Right cardiac atrium (tissue), 5 donors: Measurements from ENCODE around the gene ATP5IF1. TPM values are rescaled to one million over a fixed set of nuclear protein-coding genes. Genes with fewer than 3 reads are reported as not detected.

ENCODE experiments used
- ATAC-seq, 2 donors: fragments of 200-7000 bp; cut with Tn5 transposase; one replicate each; pipeline versions ENCODE4 v1.8.0 to v1.9.1; 2020; ENCODE audit warnings: moderate library complexity in 2 of 2, mild to moderate bottlenecking in 1 of 2
- DNase-seq, 3 donors: peaks; one replicate each; pipeline ENCODE4 v3.0.0-alpha.2; 2020
- H3K27ac ChIP-seq: one replicate; pipeline ENCODE4 v1.5.1; 2013; ENCODE audit warnings: mild to moderate bottlenecking, low read length, control low read depth, moderate library complexity
- H3K27me3 ChIP-seq: one replicate; pipeline ENCODE4 v1.6.1; 2013; ENCODE audit not compliant: control insufficient read depth, insufficient read depth
- H3K4me1 ChIP-seq: one replicate; pipeline ENCODE4 v1.6.1; 2013; ENCODE audit warnings: low read length; ENCODE audit not compliant: control insufficient read depth, insufficient read depth
- H3K4me3 ChIP-seq: one replicate; pipeline ENCODE4 v1.5.1; 2013; ENCODE audit warnings: low read length, control low read depth
- H3K9me3 ChIP-seq: one replicate; pipeline ENCODE4 v1.6.1; 2013; ENCODE audit warnings: low read length; ENCODE audit not compliant: control insufficient read depth
- whole genome bisulfite sequencing: extraction: QIAGEN DNeasy Blood & Tissue Kit; methylation state at CpG from one replicate; pipeline ENCODE4 v1.1.7; 2013; 5-methylcytosine and 5-hydroxymethylcytosine counted together
- intact Hi-C, 4 donors: fragments of 100-400 bp; cut with DNase I; formaldehyde crosslinking; loops; one replicate each; pipeline versions ENCODE4 v1.11.0 to v1.14.0; 2022 to 2023
- polyA plus RNA-seq: library from polyadenylated mRNA; stranded (reverse); fragments of 200-250 nt; gene quantifications from one replicate; pipeline ENCODE4 v1.2.3, GENCODE V29; 2013
- total RNA-seq, 4 donors: library from RNA; stranded (reverse); fragmentation: NEBNext Ultra II Directional; extraction: Animal tissue kit (Norgen Biotek cat#: 25700); gene quantifications; one replicate each; pipeline ENCODE4 v1.2.1, GENCODE V29; 2021
- donor health status: healthy with polysubstance abuse.
- donor health status: DM: no; HTN: yes; CAD: no.
- donor health status: DM: no; HTN: no; CAD: no.
- donor health status: DM: no; HTN: yes; CAD: no; lungs with severe emphysema.
- donor health status: DM: yes; HTN: yes; CAD: no.

The ATP5IF1 gene
- total and polyA plus RNA-seq, 5 donors, result 244 to 1,557 (median 458) TPM

DNA sequence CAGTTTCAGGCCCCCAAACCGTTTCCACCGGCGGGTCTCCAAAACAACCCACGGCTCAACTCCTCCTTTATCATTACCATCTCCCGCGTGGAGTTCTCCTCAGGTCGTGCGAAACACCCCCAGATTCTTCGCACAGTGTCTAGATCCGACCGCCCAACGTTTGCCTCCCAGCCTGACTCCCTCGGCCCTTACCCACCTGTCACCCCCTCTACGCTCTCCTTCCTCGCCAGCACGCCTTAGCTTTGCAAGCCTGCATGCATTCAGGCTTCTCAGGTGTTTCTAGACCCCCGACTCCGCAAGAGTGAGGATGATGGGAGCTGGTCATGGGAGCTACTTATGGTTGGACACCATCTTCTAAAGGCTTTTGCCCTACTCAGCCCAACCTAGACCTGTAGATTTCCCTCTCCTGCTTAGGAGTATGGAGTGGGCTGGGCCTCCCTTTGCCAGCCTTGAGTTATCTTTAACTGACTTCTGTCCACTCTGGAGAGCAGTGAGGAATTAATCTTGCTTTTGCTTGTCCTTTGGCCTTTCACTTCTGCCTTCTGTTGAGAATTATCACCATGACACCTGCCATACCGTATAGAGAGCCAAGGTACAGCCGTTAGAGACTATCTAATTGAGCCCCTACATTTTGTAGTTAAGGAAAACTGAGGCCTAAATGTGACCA, 865 bp downstream of the ATP5IF1 start:
- no peaks in the 10 kb centered on the region for H3K27me3 ChIP-seq
- WGBS, result 10% methylated on average over 20 of the region's 20 CpGs
- peak; percentile 1 to 8 for ATAC-seq
- H3K4me1 ChIP-seq, result peaks cover 8% of the 10 kb centered on the region
- no peak for DNase-seq
- intact Hi-C loops, result no loop called here
- no peaks in the 10 kb centered on the region for H3K9me3 ChIP-seq
- peak overlapping the region; percentile 70 for H3K4me3 ChIP-seq
- H3K27ac ChIP-seq, result peak overlapping the region; percentile 78

- H3K27ac ChIP-seq, result peak overlapping the region; percentile 39
- H3K27me3 ChIP-seq, result no peaks in the 10 kb centered on the region
- no peak for DNase-seq
- 53% methylated on average over 2 of the region's 2 CpGs for WGBS
- no peaks in the 10 kb centered on the region for H3K9me3 ChIP-seq
- ATAC-seq, result no peak
- peaks cover 5% of the 10 kb centered on the region for H3K4me1 ChIP-seq
- intact Hi-C loops, result no loop called here
- no peak overlapping the region for H3K4me3 ChIP-seq
These were observed 3.1 kb downstream of the ATP5IF1 start for GRCh38 chr1:28239004-28239403.

- DNase-seq (peak in 1 of 3 donors; percentile 46), ATAC-seq (no peak)
- intact Hi-C loops, result loop anchor here in 1 of 4 donors (10.0 kb wide), 1 partner anchor 85 kb away; the partner anchor contains the start of gene MED18
- no peaks in the 10 kb centered on the region for H3K27me3 ChIP-seq
- H3K27ac ChIP-seq, result no peak overlapping the region
- H3K4me1 ChIP-seq, result peaks cover 5% of the 10 kb centered on the region
- no peak overlapping the region for H3K4me3 ChIP-seq
- 93% methylated on average over 4 of the region's 4 CpGs for WGBS
- no peaks in the 10 kb centered on the region for H3K9me3 ChIP-seq
These were observed 4.1 kb downstream of the ATP5IF1 start for GRCh38 chr1:28240024-28240423.

GRCh38 chr1:28241638-28242241, 5.8 kb downstream of the ATP5IF1 start:
- H3K27ac ChIP-seq, result no peak overlapping the region
- 94% methylated on average over 10 of the region's 10 CpGs for WGBS
- peaks cover 5% of the 10 kb centered on the region for H3K4me1 ChIP-seq

DNA sequence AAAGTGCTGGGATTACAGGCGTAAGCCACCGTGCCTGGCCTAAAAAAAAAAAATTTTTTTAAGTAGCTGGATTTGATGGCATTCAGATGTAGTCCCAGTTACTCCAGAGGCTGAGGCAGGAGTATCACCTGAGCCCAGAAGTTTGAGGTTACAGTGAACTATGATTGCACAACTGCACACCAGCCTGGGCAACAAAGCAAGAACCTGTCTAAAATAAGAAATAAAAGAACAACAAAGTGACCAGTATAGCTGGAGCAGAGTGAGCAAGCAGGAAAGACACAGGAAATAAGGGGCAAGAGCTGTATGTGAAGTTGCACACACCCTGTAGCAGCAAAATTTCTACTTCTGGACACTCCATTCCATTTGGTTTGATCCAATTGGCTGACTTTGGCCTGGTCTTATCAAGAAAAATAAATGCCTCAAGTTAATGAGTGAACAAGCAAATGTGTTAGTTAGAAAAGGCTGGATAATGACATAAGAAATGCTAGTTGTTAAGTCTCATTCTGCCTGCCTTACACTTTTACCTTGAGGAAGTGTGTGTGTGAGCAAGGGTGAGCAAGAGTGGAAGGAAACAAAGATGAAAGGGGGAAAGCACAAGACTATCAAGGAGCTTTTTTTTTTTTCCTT, 7.9 kb downstream of the ATP5IF1 start:
- 77% methylated on average over 2 of the region's 2 CpGs for WGBS
- ATAC-seq, result no peak
- H3K27ac ChIP-seq, result peak overlapping the region; percentile 32
- no peak for DNase-seq
- no peaks in the 10 kb centered on the region for H3K9me3 ChIP-seq
- intact Hi-C loops, result loop anchor here in 1 of 4 donors (10.0 kb wide), 1 partner anchor 81 kb away; the partner anchor contains the start of gene MED18
- H3K4me3 ChIP-seq, result no peak overlapping the region
- H3K27me3 ChIP-seq, result no peaks in the 10 kb centered on the region
- H3K4me1 ChIP-seq, result peaks cover under 1% of the 10 kb centered on the region

More at GRCh38 chr1:28241638-28242241, 5.8 kb downstream of the ATP5IF1 start:
- Histone ChIP-seq H3K9me3 (no peaks in the 10 kb centered on the region), H3K4me3 (no peak overlapping the region), H3K27me3 (no peaks in the 10 kb centered on the region)
- no peak for ATAC-seq
- no peak for DNase-seq
- intact Hi-C loops, result loop anchor here in 1 of 4 donors (10.0 kb wide), 1 partner anchor 83 kb away; the partner anchor contains the start of gene MED18

DNA sequence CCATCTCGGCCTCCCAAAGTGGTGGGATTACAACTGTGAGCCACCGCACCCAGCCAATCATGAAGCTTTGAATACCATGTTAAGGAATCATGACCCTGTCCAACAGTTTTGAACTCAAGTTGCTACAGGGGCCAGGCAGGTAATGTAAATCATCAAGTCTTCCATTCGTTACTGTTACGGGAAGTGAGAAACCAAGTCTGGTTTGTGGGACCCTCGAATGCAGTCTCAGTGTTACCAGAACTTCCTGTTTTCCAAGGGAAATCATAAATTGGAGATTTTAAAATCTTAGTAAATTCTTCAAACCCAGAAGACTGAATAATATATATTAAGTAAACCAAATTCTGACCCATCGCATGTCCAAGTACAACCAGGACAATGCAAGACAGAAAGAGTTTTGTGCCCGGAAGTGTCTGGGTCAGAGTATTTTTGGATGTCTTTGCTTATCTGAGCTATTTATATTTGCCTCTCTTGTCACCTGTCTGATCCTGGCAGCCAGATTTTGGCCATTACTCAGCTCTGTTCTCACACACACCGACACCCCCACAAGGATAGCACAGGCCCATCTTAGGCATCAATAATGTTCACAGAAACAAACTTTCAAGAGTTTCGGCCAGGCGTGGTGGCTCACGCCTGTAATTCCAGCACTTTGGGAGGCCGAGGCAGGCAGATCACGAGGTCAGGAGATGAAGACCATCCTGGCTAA, 8.8 kb downstream of the ATP5IF1 start:
- no peak overlapping the region for H3K4me3 ChIP-seq
- peak overlapping the region; percentile 68 for H3K27ac ChIP-seq
- H3K9me3 ChIP-seq, result no peaks in the 10 kb centered on the region
- peak in 1 of 3 donors; percentile 38 for DNase-seq
- peaks cover 3% of the 10 kb centered on the region for H3K4me1 ChIP-seq
- WGBS, result 71% methylated on average over 13 of the region's 13 CpGs
- ATAC-seq, result no peak
- H3K27me3 ChIP-seq, result no peaks in the 10 kb centered on the region
- intact Hi-C loops, result loop anchor here in 1 of 4 donors (10.0 kb wide), 1 partner anchor 80 kb away; the partner anchor contains the start of gene MED18

DNA sequence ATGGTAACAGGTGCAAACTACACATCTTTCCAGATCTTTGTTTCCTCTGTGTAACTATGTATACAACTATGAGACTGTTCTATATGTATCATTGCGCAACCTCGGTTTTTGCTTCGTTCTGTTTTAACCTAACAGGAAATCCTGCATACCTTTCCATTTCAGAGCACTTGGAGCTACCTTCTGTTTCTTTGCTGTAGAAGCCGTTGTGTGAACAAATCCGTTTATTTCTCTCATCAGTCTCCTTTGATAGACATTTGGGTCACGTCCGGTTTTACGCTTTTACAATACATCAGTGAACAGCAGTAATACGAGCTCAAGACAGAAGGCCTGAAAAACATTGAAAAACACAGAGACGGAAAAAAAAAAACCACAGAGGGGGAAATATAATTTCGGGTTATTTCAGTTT, 10.5 kb downstream of the ATP5IF1 start:
- Histone ChIP-seq H3K4me1 (peaks cover 3% of the 10 kb centered on the region), H3K27ac (no peak overlapping the region), H3K4me3 (peak overlapping the region; percentile 50), H3K9me3 (no peaks in the 10 kb centered on the region), H3K27me3 (no peaks in the 10 kb centered on the region)
- no peak for ATAC-seq
- DNase-seq, result no peak
- intact Hi-C loops, result loop anchor here in 1 of 4 donors (10.0 kb wide), 1 partner anchor 78 kb away; the partner anchor contains the start of gene MED18
- 46% methylated on average over 11 of the region's 11 CpGs for WGBS

- intact Hi-C loops, result loop anchor here in 1 of 4 donors (10.0 kb wide), 1 partner anchor 77 kb away; the partner anchor contains the start of gene MED18
- Histone ChIP-seq H3K9me3 (no peaks in the 10 kb centered on the region), H3K4me3 (peak overlapping the region; percentile 15), H3K4me1 (peaks cover 3% of the 10 kb centered on the region), H3K27ac (peak overlapping the region; percentile 93), H3K27me3 (no peaks in the 10 kb centered on the region)
- DNase-seq, result no peak
- WGBS, result 58% methylated on average over 11 of the region's 11 CpGs
- peak in 1 of 2 donors; percentile 1 for ATAC-seq
These were observed 11.8 kb downstream of the ATP5IF1 start for GRCh38 chr1:28247612-28248272.

DNA sequence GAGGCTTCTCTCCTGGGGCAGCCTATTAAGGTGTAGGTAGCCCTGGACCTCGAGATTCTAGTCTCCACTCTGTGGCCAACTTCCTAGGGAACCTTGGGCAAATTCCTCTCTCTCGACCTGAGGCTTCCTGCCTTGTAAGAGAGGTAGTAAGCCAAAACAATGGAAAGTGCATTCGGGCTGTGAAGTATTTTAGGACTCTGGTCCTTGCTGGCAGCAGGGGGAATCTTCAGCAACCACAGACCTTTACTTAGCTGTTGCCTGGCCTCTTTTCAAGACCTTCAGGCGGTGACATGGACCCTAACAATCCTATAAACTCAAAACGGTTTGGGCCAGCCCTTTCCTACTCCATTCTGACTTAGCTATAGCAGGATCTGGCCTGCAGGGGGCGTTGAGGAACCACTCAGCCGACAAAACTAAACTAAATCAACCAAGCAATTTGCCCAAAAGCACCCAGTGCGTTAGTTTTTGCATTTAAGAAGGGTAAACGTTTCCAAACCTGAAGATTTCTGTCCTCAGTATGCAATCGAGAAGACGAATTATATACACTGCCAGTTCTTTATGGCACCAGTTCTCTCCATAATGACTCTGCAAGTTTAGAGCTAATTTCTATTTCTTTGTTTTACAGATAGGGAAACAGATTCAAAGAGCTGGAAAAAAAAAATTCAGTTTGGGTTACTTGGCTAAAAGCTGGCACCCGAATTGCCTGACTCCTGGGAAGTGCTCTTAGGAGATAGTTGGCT, 12.5 kb downstream of the ATP5IF1 start:
- DNase-seq (peak; percentile 73 to 91 (median 85)), ATAC-seq (peak; percentile 50 to 56)
- no peaks in the 10 kb centered on the region for H3K27me3 ChIP-seq
- H3K9me3 ChIP-seq, result no peaks in the 10 kb centered on the region
- WGBS, result 4% methylated on average over 12 of the region's 12 CpGs
- peak overlapping the region; percentile 93 for H3K27ac ChIP-seq
- peaks cover 3% of the 10 kb centered on the region for H3K4me1 ChIP-seq
- intact Hi-C loops, result loop anchor here in 1 of 4 donors (10.0 kb wide), 1 partner anchor 76 kb away; the partner anchor contains the start of gene MED18
- H3K4me3 ChIP-seq, result no peak overlapping the region
